HEK293 (cell line): ENCODE measurements around the gene IGF1R.
A peak's percentile ranks its signal among the peaks of the same experiment; 100 is the strongest.

Experiments
- BCL11A ChIP-seq: fragments of 450-650 bp; formaldehyde crosslinking; IDR thresholded peaks from 2 replicates; pipeline ENCODE4 v1.5.1; 2016; ENCODE audit warnings: low read depth, missing biosample characterization, missing genetic modification characterization
- FEZF1 ChIP-seq: fragments of 450-650 bp; formaldehyde crosslinking; IDR thresholded peaks from 2 replicates; pipeline ENCODE4 v1.5.1; 2016; ENCODE audit warnings: missing biosample characterization, missing genetic modification characterization
- GLI2 ChIP-seq: fragments of 450-650 bp; formaldehyde crosslinking; IDR thresholded peaks from 2 replicates; pipeline ENCODE4; 2017; ENCODE audit warnings: missing biosample characterization, missing genetic modification characterization, low read depth, borderline replicate concordance
- HOXC10 ChIP-seq: sonication (generic); formaldehyde crosslinking; IDR thresholded peaks from 2 replicates; pipeline ENCODE4 v1.8.1; 2023; ENCODE audit warnings: mild to moderate bottlenecking, missing genetic modification reagents
- IKZF3 ChIP-seq: fragments of 450-650 bp; IDR thresholded peaks from 2 replicates; pipeline ENCODE4 v1.5.0; 2018; ENCODE audit warnings: missing biosample characterization, mild to moderate bottlenecking, missing genetic modification characterization, moderate library complexity
- OSR2 ChIP-seq: fragments of 450-650 bp; formaldehyde crosslinking; IDR thresholded peaks from 2 replicates; pipeline ENCODE4 v1.5.1; 2016; ENCODE audit warnings: missing biosample characterization, missing genetic modification characterization
- SP2 ChIP-seq: fragments of 450-650 bp; formaldehyde crosslinking; IDR thresholded peaks from 2 replicates; pipeline ENCODE4 v1.5.1; 2016; ENCODE audit warnings: missing biosample characterization, missing genetic modification characterization
- YY2 ChIP-seq: fragments of 450-650 bp; formaldehyde crosslinking; IDR thresholded peaks from 2 replicates; pipeline ENCODE4 v1.5.1; 2016; ENCODE audit warnings: missing biosample characterization, missing genetic modification characterization
- ZBTB49 ChIP-seq: fragments of 450-650 bp; formaldehyde crosslinking; IDR thresholded peaks from 2 replicates; pipeline ENCODE4 v1.5.1; 2016; ENCODE audit warnings: missing biosample characterization, missing genetic modification characterization, low read depth
- ZEB2 ChIP-seq: fragments of 450-650 bp; formaldehyde crosslinking; IDR thresholded peaks from 2 replicates; pipeline ENCODE4 v1.5.1; 2016; ENCODE audit warnings: missing biosample characterization, missing genetic modification characterization
- ZFP69B ChIP-seq: fragments of 450-650 bp; formaldehyde crosslinking; IDR thresholded peaks from 2 replicates; pipeline ENCODE4 v1.5.1; 2016; ENCODE audit warnings: missing biosample characterization, missing genetic modification characterization
- ZNF140 ChIP-seq: fragments of 450-650 bp; formaldehyde crosslinking; IDR thresholded peaks from 2 replicates; pipeline ENCODE4 v1.5.1; 2016; ENCODE audit warnings: missing biosample characterization, missing genetic modification characterization
- ZNF23 ChIP-seq: fragments of 450-650 bp; formaldehyde crosslinking; IDR thresholded peaks from 2 replicates; pipeline ENCODE4 v1.5.1; 2016; ENCODE audit warnings: missing biosample characterization, missing genetic modification characterization, borderline replicate concordance
- ZNF366 ChIP-seq: fragments of 450-650 bp; formaldehyde crosslinking; conservative IDR thresholded peaks from 2 replicates; pipeline ENCODE4 v1.5.1; 2016; ENCODE audit warnings: missing biosample characterization, missing genetic modification characterization
- ZNF449 ChIP-seq: fragments of 450-650 bp; formaldehyde crosslinking; IDR thresholded peaks from 2 replicates; pipeline ENCODE4 v1.5.1; 2017; ENCODE audit warnings: missing biosample characterization, mild to moderate bottlenecking, missing genetic modification characterization, moderate library complexity
- ZNF544 ChIP-seq: fragments of 450-650 bp; formaldehyde crosslinking; IDR thresholded peaks from 2 replicates; pipeline ENCODE4 v1.5.0; 2017; ENCODE audit warnings: missing biosample characterization, missing genetic modification characterization
- ZNF561 ChIP-seq: fragments of 450-650 bp; IDR thresholded peaks from 2 replicates; pipeline ENCODE4 v1.5.1; 2018; ENCODE audit warnings: missing biosample characterization, missing genetic modification characterization, borderline replicate concordance
- ZNF571 ChIP-seq: fragments of 450-650 bp; formaldehyde crosslinking; IDR thresholded peaks from 2 replicates; pipeline ENCODE4 v1.5.0; 2017; ENCODE audit warnings: missing biosample characterization, missing genetic modification characterization
- ZNF585B ChIP-seq: fragments of 450-650 bp; formaldehyde crosslinking; IDR thresholded peaks from 2 replicates; pipeline ENCODE4 v1.5.1; 2016; ENCODE audit warnings: missing biosample characterization, missing genetic modification characterization
- ZNF692 ChIP-seq: fragments of 450-650 bp; formaldehyde crosslinking; IDR thresholded peaks from 2 replicates; pipeline ENCODE4 v1.5.1; 2016; ENCODE audit warnings: missing biosample characterization, missing genetic modification characterization
- ZNF76 ChIP-seq: fragments of 450-650 bp; formaldehyde crosslinking; IDR thresholded peaks from 2 replicates; pipeline ENCODE4; 2016; ENCODE audit warnings: low read depth, missing biosample characterization, missing genetic modification characterization, borderline replicate concordance
- ZNF843 ChIP-seq: fragments of 450-650 bp; formaldehyde crosslinking; IDR thresholded peaks from 2 replicates; pipeline ENCODE4 v1.5.1; 2016; ENCODE audit warnings: missing biosample characterization, missing genetic modification characterization
- TF ChIP-seq, protein P1 (sequence below): fragments of 450-650 bp; IDR thresholded peaks from 2 replicates; pipeline ENCODE4 v1.5.1; 2018; ENCODE audit warnings: missing biosample characterization, missing genetic modification characterization
- TF ChIP-seq, protein P2 (sequence below): fragments of 450-650 bp; formaldehyde crosslinking; IDR thresholded peaks from 2 replicates; pipeline ENCODE4 v1.5.1; 2017; ENCODE audit warnings: missing biosample characterization, missing genetic modification characterization
- TF ChIP-seq, protein P3 (sequence below): fragments of 450-650 bp; formaldehyde crosslinking; IDR thresholded peaks from 2 replicates; pipeline ENCODE4 v1.5.1; 2016; ENCODE audit warnings: missing biosample characterization, missing genetic modification characterization
- TF ChIP-seq, protein P4 (sequence below): fragments of 450-650 bp; formaldehyde crosslinking; IDR thresholded peaks from 2 replicates; pipeline ENCODE4 v1.5.0; 2017; ENCODE audit warnings: missing biosample characterization, missing genetic modification characterization, borderline replicate concordance

IGF1R gene

GRCh38 chr15:98805434-98806274 is 157.3 kb downstream of the IGF1R start (continued):
- TF ChIP-seq, protein P1, sequence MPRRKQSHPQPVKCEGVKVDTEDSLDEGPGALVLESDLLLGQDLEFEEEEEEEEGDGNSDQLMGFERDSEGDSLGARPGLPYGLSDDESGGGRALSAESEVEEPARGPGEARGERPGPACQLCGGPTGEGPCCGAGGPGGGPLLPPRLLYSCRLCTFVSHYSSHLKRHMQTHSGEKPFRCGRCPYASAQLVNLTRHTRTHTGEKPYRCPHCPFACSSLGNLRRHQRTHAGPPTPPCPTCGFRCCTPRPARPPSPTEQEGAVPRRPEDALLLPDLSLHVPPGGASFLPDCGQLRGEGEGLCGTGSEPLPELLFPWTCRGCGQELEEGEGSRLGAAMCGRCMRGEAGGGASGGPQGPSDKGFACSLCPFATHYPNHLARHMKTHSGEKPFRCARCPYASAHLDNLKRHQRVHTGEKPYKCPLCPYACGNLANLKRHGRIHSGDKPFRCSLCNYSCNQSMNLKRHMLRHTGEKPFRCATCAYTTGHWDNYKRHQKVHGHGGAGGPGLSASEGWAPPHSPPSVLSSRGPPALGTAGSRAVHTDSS (tag by site-specific recombination), result no peak
- TF ChIP-seq, protein P2, sequence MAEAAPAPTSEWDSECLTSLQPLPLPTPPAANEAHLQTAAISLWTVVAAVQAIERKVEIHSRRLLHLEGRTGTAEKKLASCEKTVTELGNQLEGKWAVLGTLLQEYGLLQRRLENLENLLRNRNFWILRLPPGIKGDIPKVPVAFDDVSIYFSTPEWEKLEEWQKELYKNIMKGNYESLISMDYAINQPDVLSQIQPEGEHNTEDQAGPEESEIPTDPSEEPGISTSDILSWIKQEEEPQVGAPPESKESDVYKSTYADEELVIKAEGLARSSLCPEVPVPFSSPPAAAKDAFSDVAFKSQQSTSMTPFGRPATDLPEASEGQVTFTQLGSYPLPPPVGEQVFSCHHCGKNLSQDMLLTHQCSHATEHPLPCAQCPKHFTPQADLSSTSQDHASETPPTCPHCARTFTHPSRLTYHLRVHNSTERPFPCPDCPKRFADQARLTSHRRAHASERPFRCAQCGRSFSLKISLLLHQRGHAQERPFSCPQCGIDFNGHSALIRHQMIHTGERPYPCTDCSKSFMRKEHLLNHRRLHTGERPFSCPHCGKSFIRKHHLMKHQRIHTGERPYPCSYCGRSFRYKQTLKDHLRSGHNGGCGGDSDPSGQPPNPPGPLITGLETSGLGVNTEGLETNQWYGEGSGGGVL (tag by site-specific recombination), result no peak
- peak; percentile 84 for TF ChIP-seq ZNF843
- peak; percentile 65; the same call in 1 of the 2 replicates for TF ChIP-seq OSR2 (tag by site-specific recombination)
- peak; percentile 75 for TF ChIP-seq GLI2
- TF ChIP-seq ZNF544 (tag by site-specific recombination), result no peak
- peak; percentile 86 for TF ChIP-seq FEZF1 (tag by site-specific recombination)
- TF ChIP-seq ZFP69B, result peak; percentile 38; the same call in 1 of the 2 replicates
- TF ChIP-seq ZNF23 (tag by site-specific recombination), result no peak
- TF ChIP-seq IKZF3 (tag by site-specific recombination), result no peak
- peak; percentile 32; the same call in 1 of the 2 replicates for TF ChIP-seq ZEB2
- TF ChIP-seq ZNF571, result no peak
- TF ChIP-seq YY2 (tag by site-specific recombination), result no peak
- TF ChIP-seq, protein P3, sequence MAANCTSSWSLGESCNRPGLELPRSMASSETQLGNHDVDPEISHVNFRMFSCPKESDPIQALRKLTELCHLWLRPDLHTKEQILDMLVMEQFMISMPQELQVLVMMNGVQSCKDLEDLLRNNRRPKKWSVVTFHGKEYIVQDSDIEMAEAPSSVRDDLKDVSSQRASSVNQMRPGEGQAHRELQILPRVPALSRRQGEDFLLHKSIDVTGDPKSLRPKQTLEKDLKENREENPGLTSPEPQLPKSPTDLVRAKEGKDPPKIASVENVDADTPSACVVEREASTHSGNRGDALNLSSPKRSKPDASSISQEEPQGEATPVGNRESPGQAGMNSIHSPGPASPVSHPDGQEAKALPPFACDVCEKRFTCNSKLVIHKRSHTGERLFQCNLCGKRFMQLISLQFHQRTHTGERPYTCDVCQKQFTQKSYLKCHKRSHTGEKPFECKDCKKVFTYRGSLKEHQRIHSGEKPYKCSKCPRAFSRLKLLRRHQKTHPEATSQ (tag by site-specific recombination), result no peak
- TF ChIP-seq ZNF449 (tag by site-specific recombination), result no peak
- no peak for TF ChIP-seq ZNF140 (tag by site-specific recombination)
- TF ChIP-seq, protein P4, sequence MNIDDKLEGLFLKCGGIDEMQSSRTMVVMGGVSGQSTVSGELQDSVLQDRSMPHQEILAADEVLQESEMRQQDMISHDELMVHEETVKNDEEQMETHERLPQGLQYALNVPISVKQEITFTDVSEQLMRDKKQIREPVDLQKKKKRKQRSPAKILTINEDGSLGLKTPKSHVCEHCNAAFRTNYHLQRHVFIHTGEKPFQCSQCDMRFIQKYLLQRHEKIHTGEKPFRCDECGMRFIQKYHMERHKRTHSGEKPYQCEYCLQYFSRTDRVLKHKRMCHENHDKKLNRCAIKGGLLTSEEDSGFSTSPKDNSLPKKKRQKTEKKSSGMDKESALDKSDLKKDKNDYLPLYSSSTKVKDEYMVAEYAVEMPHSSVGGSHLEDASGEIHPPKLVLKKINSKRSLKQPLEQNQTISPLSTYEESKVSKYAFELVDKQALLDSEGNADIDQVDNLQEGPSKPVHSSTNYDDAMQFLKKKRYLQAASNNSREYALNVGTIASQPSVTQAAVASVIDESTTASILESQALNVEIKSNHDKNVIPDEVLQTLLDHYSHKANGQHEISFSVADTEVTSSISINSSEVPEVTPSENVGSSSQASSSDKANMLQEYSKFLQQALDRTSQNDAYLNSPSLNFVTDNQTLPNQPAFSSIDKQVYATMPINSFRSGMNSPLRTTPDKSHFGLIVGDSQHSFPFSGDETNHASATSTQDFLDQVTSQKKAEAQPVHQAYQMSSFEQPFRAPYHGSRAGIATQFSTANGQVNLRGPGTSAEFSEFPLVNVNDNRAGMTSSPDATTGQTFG (tag by site-specific recombination), result no peak
- TF ChIP-seq ZNF692 (tag by site-specific recombination), result no peak
- TF ChIP-seq ZNF76 (tag by site-specific recombination), result no peak
- TF ChIP-seq HOXC10, result no peak
- TF ChIP-seq SP2 (tag by site-specific recombination), result no peak
- 0 out of 2 replicates have a peak, but pooled peaks have one; percentile 28 for TF ChIP-seq ZNF366 (tag by site-specific recombination)
- TF ChIP-seq ZNF561 (tag by site-specific recombination), result 0 out of 2 replicates have a peak, but pooled peaks have one; percentile 34
- no peak for TF ChIP-seq BCL11A (tag by site-specific recombination)
- TF ChIP-seq ZNF585B (tag by site-specific recombination), result no peak
- no peak for TF ChIP-seq ZBTB49
